Fibroblast of lung (primary cell): ENCODE measurements around the gene PANX2. TPM values are rescaled to one million over a fixed set of nuclear protein-coding genes. Genes with fewer than 3 reads are reported as not detected.

Source experiments
- DNase-seq, 2 donors: peaks; one replicate each; pipeline versions ENCODE4 v3.0.0 to v3.0.0-alpha.2; 2010; ENCODE audit warnings: low read depth in 2 of 2
- H2AFZ ChIP-seq: 2 replicates; pipeline ENCODE4 v1.5.1; 2012; ENCODE audit warnings: low read length, control low read depth, inconsistent platforms
- H3K27ac ChIP-seq: 2 replicates; pipeline ENCODE4 v1.5.1; 2011; ENCODE audit warnings: low read length, control low read depth; ENCODE audit not compliant: insufficient read depth
- H3K27me3 ChIP-seq: 2 replicates; pipeline ENCODE4 v1.5.1; 2011; ENCODE audit warnings: mild to moderate bottlenecking, low read length; ENCODE audit not compliant: control insufficient read depth, insufficient read depth
- H3K36me3 ChIP-seq: 2 replicates; pipeline ENCODE4 v1.5.1; 2011; ENCODE audit warnings: low read length; ENCODE audit not compliant: control insufficient read depth, insufficient read depth
- H3K4me1 ChIP-seq: 2 replicates; pipeline ENCODE4 v1.5.1; 2011; ENCODE audit warnings: low read length; ENCODE audit not compliant: control insufficient read depth, insufficient read depth; ENCODE audit errors: extremely low read depth
- H3K4me2 ChIP-seq: 2 replicates; pipeline ENCODE4 v1.5.1; 2011; ENCODE audit warnings: low read length, control low read depth; ENCODE audit not compliant: insufficient read depth; ENCODE audit errors: extremely low read depth
- H3K4me3 ChIP-seq, 4 experiments: fragments of 200-600 bp in 1 of 4; sonication (generic) in 1 of 4; replicated peaks in 1 of 4; 2 replicates each; pipeline ENCODE4 v1.5.1; 2011 to 2016; ENCODE audit warnings: low read length in 4 of 4, low read depth in 3 of 4, mild to moderate bottlenecking in 3 of 4, control low read depth in 2 of 4, inconsistent platforms in 1 of 4, mixed read lengths in 1 of 4; ENCODE audit not compliant: insufficient read depth in 1 of 4; ENCODE audit errors: control extremely low read depth in 1 of 4
- H3K79me2 ChIP-seq: 2 replicates; pipeline ENCODE4 v1.5.1; 2012; ENCODE audit warnings: mild to moderate bottlenecking, low read length, inconsistent platforms; ENCODE audit not compliant: control insufficient read depth, insufficient read depth
- H3K9ac ChIP-seq: 2 replicates; pipeline ENCODE4 v1.5.1; 2011; ENCODE audit warnings: mild to moderate bottlenecking, low read length, control low read depth; ENCODE audit not compliant: insufficient read depth
- H3K9me3 ChIP-seq: 2 replicates; pipeline ENCODE4 v1.5.1; 2012; ENCODE audit warnings: low read depth, low read length; ENCODE audit not compliant: control insufficient read depth, insufficient read depth
- H4K20me1 ChIP-seq: 2 replicates; pipeline ENCODE4 v1.5.1; 2011; ENCODE audit warnings: low read length; ENCODE audit not compliant: control insufficient read depth, insufficient read depth; ENCODE audit errors: extremely low read depth
- EZH2 ChIP-seq: IDR thresholded peaks from 2 replicates; pipeline ENCODE4 v1.5.1; 2012; ENCODE audit warnings: low read length, control low read depth, mild to moderate bottlenecking; ENCODE audit errors: missing control alignments
- polyA plus RNA-seq, 2 donors: library from polyadenylated mRNA; depleted of rRNA in 1 of 2; stranded (reverse) in 1 of 2; unstranded in 1 of 2; fragments of >200 nt; gene quantifications; 2 replicates each; pipeline ENCODE4 v1.2.1, GENCODE V29; 2011 to 2012; ENCODE audit warnings: missing spikeins in 1 of 2
- total RNA-seq: library from RNA; depleted of rRNA; stranded (reverse); fragments of >200 nt; gene quantifications from 2 replicates; pipeline ENCODE4 v1.2.1, GENCODE V29; 2014
- TF ChIP-seq, protein P1 (sequence below), 2 donors: IDR thresholded peaks in 1 of 2; conservative IDR thresholded peaks in 1 of 2; 1 replicate in 1 of 2; 2 replicates in 1 of 2; pipeline ENCODE4 v1.5.1; 2011 to 2012; ENCODE audit warnings: low read length in 2 of 2, control low read depth in 1 of 2, inconsistent platforms in 1 of 2, low read depth in 1 of 2, mild to moderate bottlenecking in 1 of 2

PANX2 gene
- total and polyA plus RNA-seq, 2 donors (not counting 1 experiment from before 2014, with no cell fraction given) = 0.17 to 0.45 TPM

GRCh38 chr22:50169181-50169759 is 1.3 kb upstream of the PANX2 start:
- peak; percentile 90 for TF ChIP-seq EZH2
- TF ChIP-seq, protein P1, sequence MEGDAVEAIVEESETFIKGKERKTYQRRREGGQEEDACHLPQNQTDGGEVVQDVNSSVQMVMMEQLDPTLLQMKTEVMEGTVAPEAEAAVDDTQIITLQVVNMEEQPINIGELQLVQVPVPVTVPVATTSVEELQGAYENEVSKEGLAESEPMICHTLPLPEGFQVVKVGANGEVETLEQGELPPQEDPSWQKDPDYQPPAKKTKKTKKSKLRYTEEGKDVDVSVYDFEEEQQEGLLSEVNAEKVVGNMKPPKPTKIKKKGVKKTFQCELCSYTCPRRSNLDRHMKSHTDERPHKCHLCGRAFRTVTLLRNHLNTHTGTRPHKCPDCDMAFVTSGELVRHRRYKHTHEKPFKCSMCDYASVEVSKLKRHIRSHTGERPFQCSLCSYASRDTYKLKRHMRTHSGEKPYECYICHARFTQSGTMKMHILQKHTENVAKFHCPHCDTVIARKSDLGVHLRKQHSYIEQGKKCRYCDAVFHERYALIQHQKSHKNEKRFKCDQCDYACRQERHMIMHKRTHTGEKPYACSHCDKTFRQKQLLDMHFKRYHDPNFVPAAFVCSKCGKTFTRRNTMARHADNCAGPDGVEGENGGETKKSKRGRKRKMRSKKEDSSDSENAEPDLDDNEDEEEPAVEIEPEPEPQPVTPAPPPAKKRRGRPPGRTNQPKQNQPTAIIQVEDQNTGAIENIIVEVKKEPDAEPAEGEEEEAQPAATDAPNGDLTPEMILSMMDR (conservative IDR thresholded peaks at IDR 0.05 in 1 of 2, IDR thresholded peaks at IDR 0.05 in 1 of 2; ENCODE audit: low read depth in 1 of 2, low read length in 2 of 2) = no peak
- Histone ChIP-seq H3K27ac (no peak overlapping the region), H2AFZ (no peak overlapping the region)

DNA sequence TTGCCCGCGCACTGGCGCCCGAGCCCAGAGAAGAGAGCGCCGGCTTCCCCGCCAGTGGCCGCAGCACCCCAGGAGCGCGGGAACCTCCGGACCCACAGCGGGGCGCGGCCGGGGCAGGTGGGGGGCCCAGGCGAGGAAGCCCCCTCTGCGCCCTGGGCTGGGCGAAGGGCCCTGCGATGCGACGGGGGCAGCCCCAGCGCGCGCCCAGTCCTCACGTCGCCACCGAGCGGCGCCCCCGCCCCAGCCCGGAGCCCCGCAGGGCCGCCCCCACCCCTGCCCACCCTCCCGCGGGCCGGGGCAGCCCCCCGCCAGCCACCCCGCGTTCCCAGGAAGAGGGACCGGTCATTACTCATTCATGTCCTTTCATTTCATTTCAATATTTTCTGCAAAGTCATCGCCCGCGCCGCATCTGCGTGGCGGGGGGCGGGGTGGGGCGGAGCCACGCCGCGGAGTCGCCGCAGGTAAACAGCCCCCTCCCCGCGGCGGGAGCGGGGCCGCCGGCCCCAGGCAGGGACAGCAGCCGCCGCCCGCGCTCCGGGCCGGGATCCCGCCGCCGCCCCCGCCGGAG is 673 bp upstream of the PANX2 start:
- no peaks in the 10 kb centered on the region for H3K4me1 ChIP-seq
- peak in 1 of 2 donors; percentile 9 for DNase-seq
- no peaks in the 10 kb centered on the region for H4K20me1 ChIP-seq
- H2AFZ ChIP-seq = no peak overlapping the region
- no peaks in the 10 kb centered on the region for H3K79me2 ChIP-seq
- H3K36me3 ChIP-seq = no peaks in the 10 kb centered on the region
- no peak overlapping the region for H3K27ac ChIP-seq
- H3K4me2 ChIP-seq = peak overlapping the region; percentile 35
- peaks cover 13% of the 10 kb centered on the region for H3K27me3 ChIP-seq
- no peaks in the 10 kb centered on the region for H3K9me3 ChIP-seq
- H3K4me3 ChIP-seq = peak overlapping the region in 1 of 4 experiments; percentile 42
- TF ChIP-seq EZH2 = no peak
- TF ChIP-seq, protein P1 (conservative IDR thresholded peaks at IDR 0.05 in 1 of 2, IDR thresholded peaks at IDR 0.05 in 1 of 2; ENCODE audit: low read depth in 1 of 2, low read length in 2 of 2) = no peak
- peak overlapping the region; percentile 42 for H3K9ac ChIP-seq

More at GRCh38 chr22:50169181-50169759, 1.3 kb upstream of the PANX2 start:
- H3K79me2 ChIP-seq = no peaks in the 10 kb centered on the region
- no peaks in the 10 kb centered on the region for H3K36me3 ChIP-seq
- no peak overlapping the region for H3K4me3 ChIP-seq
- peaks cover 13% of the 10 kb centered on the region for H3K27me3 ChIP-seq
- no peaks in the 10 kb centered on the region for H3K9me3 ChIP-seq
- no peak overlapping the region for H3K9ac ChIP-seq
- H3K4me1 ChIP-seq = no peaks in the 10 kb centered on the region
- DNase-seq = no peak
- no peaks in the 10 kb centered on the region for H4K20me1 ChIP-seq
- no peak overlapping the region for H3K4me2 ChIP-seq

GRCh38 chr22:50171319-50171964 is 911 bp downstream of the PANX2 start:
- DNase-seq = no peak
- Histone ChIP-seq H3K9me3 (no peaks in the 10 kb centered on the region), H3K79me2 (no peaks in the 10 kb centered on the region), H3K4me1 (no peaks in the 10 kb centered on the region), H3K27me3 (peaks cover 13% of the 10 kb centered on the region), H3K9ac (no peak overlapping the region), H3K4me2 (no peak overlapping the region), H2AFZ (no peak overlapping the region), H3K4me3 (no peak overlapping the region), H4K20me1 (no peaks in the 10 kb centered on the region), H3K36me3 (no peaks in the 10 kb centered on the region), H3K27ac (no peak overlapping the region)
- TF ChIP-seq, protein P1 (conservative IDR thresholded peaks at IDR 0.05 in 1 of 2, IDR thresholded peaks at IDR 0.05 in 1 of 2; ENCODE audit: low read depth in 1 of 2, low read length in 2 of 2) = no peak
- no peak for TF ChIP-seq EZH2
